ENCODE data around the gene PCDH1.

PCDH1 gene

GRCh38 chr5:141852448-141852847 is 25.8 kb downstream of the PCDH1 start:
- DNase-seq = no peak

- no peak for DNase-seq
These were observed 26.9 kb downstream of the PCDH1 start for GRCh38 chr5:141851195-141851874.

GRCh38 chr5:141850786-141851185 is 27.4 kb downstream of the PCDH1 start:
- DNase-seq = no peak

- DNase-seq = peak; percentile 23
These were observed 27.9 kb downstream of the PCDH1 start for GRCh38 chr5:141850244-141850768.

DNA sequence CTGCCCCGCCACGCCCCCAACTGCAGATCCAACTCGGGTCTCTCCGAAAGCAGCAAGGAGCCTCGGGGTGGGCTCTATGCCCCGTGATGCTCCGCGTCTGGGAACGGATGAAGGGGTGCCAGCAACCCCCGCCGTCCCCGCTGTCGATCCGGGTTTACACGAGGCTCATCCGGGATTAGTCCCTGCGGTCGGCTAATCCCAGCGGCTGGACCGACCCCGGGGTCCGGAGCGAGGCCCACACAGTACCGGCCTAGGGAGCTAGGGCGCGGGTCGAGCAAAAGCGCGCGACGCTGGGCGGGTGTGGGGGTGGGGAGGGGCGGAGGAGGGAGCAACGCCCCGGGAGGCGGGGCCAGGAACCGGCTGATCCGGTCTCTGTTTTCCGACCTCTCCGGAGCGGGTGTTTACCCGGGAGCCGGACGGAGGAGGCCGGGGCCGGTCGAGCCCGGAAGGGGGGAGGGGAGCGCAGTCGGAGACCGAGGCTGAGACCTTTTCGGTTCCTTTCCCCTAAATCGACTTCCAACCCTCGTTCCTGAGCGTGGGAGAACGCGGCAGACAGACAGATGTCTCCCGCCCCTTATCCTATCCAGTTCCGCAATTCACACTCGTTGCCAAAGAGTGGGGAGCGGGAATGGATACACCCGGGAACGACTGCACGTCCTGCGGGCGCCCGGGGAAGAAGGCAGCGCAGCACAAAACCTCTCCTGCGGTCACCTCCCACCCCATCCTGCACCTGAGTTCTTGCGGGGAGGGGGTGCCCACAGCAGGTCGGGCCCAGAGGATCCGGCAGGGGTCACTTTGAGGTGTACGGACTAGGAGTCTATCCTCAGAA is 28.6 kb downstream of the PCDH1 start:
- peak; percentile 84 for DNase-seq

- DNase-seq = peak; percentile 55
These were observed 29.3 kb downstream of the PCDH1 start for GRCh38 chr5:141848744-141849414.

GRCh38 chr5:141846031-141846430 is 32.2 kb downstream of the PCDH1 start:
- DNase-seq = no peak

DNA sequence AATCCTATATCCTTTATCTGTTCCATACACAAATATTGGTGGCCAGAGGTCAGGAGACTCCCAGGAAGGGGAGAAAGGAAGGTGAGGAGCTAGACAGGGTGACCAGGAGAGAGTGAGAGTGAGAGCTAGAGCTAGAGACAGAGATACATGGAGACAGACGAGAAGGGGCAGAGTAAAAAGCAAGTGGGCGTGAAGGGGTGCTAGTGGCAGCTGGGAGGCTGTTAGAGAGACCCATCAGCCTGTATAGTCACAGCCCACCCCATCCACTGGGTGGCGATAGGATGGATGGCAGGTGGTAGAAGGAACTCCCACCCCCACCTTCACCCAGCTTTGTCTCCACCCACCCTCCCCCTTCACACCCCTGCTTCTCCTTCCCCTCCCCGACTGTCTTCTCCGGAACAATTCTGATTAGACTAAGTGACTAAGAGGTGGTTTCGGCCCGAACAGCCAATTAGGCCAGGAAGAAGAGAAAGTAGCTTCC is 32.8 kb downstream of the PCDH1 start:
- peak; percentile 14 for DNase-seq

- no peak for DNase-seq
These were observed 33.7 kb downstream of the PCDH1 start for GRCh38 chr5:141844414-141845097.

- no peak for DNase-seq
These were observed 34.9 kb downstream of the PCDH1 start for GRCh38 chr5:141843156-141843927.

DNA sequence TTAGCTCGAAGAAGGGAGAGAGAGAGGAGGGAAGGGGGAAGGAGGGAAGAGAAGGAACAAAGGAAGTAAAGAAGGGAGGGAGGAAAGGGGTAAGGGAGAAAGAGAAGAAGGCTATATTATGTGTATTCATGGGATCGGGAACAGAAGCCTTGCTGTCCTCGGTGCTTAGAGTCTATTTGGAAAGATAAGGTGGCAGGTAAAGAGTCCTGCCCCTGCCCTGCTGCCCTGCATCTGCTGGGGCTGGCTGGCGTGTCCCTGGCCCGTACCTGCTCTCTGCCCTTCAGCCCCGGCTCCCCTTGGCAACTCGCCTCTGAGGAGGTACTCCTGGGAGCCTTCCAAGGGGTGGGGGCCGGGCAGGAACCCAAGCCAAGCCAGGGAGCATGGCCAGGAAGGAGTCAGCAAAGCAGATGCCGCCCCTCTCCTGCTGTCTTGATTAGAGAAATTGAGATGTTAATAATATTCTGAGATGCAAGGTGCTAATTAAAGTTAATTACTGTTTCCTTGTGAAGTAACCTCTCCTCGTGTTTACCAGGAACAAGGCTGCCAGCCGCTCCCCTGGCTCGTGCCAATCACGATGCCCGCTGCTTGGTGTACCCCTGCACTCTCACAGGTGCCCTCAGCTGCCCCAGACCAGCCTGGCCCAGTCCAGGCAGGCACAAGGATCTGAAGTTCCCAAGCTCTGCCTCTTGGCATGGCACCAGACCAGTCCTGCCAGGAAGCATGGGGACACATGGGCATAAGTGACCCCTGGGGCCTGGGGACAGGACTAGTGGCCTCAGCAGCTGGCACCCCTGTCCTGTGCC is 36.6 kb downstream of the PCDH1 start:
- no peak for DNase-seq

- DNase-seq = no peak
These were observed 37.3 kb downstream of the PCDH1 start for GRCh38 chr5:141840826-141841360.

DNA sequence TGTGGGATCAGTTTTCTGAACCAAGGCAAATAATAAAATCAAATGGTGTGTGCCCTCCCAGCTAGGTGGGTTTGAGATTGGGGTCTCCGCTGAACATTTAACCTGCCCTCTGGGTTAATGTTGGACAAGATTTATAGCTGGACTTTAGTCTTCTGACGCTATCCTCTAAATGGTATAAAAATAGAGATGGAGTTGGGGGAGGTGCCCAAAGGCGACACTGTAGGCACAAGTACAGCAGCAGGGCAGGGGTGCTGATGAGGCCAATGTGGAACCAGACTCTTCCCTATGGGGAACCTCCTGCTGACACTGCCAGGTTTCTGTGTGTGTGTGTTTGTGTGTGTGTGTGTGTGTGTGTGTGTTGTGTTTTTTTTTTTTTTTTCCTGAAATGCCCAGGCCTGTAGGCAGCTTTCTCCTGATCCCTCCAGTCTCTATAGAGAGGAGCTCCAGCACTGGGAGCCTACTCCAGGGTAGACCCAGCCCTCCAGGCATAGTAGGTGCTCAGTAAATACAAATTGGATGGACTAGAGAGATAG is 37.9 kb downstream of the PCDH1 start:
- no peak for DNase-seq

GRCh38 chr5:141839015-141839513 is 39.1 kb downstream of the PCDH1 start:
- DNase-seq = no peak

GRCh38 chr5:141838326-141839014 is 39.7 kb downstream of the PCDH1 start:
- no peak for DNase-seq

GRCh38 chr5:141835928-141836670 is 42.1 kb downstream of the PCDH1 start:
- DNase-seq = no peak

DNA sequence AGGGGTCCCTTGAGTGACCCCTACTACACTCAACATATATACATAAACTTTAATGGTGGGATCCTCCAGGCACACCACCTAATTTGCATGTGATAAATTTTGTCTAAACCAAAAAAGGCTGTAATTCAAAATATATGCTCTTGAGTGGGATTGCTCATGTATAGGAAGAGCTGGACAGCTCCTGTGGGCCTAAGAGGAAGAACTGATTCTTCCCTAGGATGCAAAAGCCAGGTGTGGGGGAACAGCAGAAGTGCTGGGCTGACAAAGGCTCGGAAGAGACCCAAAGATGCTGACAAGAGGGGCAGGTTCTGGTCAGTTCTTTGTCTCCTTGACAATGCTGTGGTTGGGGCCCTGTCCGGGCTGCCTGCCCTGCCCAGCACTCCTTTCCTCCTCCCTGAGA is 43.9 kb downstream of the PCDH1 start:
- no peak for DNase-seq

- DNase-seq = no peak
These were observed 46.1 kb downstream of the PCDH1 start for GRCh38 chr5:141832131-141832530.

GRCh38 chr5:141828162-141828561 is 50.0 kb downstream of the PCDH1 start:
- no peak for DNase-seq

All from activated CD4-positive, alpha-beta T cell treated with anti-CD3 and anti-CD28 coated beads, Interleukin-10, Interleukin-2, amounts not matched to agents 100 ng/mL and 50 ng/mL, durations not matched to agents 16 hours and 8 hours (primary cell).